Activated CD8-positive, alpha-beta memory T cell treated with anti-CD3 and anti-CD28 coated beads, Interleukin-2, amount 50 U/mL, for 48 hours (primary cell): ENCODE results near the gene ATF5.
"Not testable (repeated sequence)": the region's sequence is repeated elsewhere in the genome, so short reads cannot be mapped to it uniquely, and the experiment has no call there.

Source experiments
- DNase-seq: peaks from one replicate; pipeline ENCODE4 v3.0.0-alpha.2; 2020

The ATF5 gene

DNA sequence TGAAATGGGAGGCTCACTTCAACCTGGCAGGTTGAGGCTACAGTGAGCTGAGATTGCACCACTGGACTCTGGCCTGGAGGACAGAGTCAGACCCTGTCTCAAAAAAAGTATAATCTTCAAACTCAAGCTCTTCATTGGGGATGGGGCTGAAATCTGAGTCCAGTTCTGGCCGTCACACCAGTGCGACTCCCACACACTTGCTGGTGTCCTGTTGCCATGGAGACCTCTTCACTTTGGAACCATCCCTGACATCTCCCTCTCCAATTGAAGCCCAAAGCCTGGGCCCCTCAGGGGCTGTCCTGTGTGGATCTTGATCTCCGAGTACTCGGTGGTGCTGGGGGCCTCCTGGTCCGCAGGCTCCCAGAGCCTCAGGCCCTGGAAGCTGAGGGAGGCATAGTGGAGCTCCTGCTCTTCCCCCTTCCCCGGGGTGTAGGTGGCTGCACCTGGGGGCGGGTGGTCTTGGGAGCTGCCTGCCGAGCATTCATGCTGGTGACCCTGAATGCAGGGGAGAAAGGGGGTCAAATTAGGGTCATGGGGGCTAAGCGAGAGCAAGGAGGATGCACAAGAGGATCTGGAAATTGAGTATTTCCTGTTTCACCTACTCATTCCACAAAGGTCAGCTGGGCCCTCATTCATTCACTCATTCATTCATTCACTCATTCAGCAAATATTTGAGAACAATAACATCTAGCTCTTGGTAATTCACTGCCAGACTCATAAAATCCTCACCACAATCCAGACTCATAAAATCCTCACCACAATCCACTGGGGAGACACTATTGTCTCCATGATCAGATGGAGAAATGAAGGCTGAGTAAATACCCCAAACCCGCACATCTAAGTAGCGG is 21.0 kb downstream of the ATF5 start:
- DNase-seq, result no peak

DNA sequence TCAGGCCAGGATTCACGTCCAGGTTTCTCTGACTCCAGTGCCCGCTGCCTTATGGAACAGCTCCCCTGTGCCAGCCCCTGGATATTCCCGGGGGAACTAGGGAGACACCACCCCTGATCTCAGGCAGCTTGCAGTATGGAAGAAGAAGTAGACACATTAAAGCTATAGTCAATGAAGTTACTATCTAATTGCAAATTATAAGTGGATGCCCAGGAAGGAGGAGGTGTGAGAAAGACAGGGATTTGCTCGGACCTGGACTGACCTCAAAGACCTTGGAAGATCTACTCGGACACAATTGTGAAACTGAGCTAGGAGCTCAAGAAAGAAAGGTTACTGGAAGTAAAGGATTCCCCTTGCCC is 21.6 kb downstream of the ATF5 start:
- DNase-seq, result no peak

DNA sequence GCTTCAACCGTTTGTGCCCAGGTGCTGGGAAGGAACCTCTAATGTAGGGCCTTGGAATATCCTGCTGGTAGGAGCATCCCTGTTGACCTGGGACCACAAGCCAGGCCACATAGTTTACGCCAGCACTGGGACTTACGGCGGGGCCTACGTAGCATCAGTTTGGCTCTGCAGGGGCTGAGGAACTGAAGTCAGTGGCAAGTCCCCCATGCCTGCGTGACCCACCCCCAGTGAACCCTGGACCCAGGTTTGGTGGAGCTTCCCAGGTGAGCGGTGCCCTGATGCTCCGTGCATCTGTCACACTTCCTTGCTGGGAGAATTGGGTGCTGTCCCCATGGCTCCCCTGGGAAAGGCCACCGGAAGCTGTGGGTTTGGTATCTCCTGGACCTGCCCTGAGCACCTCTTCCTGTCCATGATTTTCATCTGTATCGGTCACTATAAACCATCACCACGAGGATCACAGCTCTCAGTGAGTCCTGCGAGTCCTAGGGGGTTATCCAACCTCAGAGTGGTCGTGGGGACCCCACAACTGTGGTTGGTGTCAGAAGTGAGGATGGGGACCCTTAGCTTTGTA is 22.0 kb downstream of the ATF5 start:
- DNase-seq, result no peak

DNA sequence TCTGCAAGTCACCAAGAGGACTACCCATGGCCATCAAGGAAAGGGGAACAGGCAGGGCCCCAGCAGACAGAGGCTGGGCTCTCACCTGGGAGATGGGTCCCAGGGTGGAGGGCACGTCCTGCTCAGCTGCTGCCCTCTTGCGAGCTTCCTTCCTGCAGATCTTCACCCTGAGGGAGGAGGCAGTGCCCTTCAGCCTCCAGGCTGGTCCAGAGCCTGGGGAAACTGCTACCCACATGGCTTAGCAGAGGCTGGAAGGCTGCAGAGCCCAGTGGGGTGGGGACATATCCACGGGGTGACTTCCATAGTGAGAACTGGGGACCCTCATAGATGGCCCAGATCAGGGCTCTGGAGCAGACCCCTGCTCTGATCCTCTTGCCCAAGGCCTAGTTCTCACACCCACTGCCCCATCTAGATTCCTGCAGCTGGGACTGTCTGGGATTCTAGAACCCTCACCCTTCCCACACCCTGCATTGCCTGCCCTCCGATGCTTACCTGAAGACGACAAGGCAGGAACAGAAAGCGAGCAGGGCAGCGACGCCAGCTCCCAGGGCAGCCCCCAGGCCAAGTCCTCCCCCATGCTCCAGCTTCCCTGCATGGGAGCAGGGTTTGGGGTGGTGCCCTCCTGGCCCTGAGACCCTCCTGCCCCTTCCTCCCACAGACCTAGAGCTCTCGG is 22.9 kb downstream of the ATF5 start:
- DNase-seq, result no peak

DNA sequence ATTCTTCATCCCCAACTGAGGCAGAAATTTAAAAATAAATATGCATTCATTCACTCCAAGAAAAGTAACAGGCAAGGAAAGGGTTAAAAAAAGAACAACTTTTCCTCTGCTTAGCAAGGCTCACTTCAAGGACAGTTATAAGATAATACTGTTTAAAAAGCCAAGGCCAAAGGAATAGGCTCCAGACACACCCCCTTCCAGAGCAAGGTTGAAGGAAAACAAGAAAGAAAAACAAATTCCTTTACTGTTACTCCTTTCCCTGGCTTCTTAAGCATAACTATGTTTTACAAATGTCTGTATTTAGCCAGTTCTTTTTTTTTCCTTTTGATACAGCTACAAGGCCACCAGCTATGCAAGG is 23.5 kb downstream of the ATF5 start:
- DNase-seq, result no peak

DNA sequence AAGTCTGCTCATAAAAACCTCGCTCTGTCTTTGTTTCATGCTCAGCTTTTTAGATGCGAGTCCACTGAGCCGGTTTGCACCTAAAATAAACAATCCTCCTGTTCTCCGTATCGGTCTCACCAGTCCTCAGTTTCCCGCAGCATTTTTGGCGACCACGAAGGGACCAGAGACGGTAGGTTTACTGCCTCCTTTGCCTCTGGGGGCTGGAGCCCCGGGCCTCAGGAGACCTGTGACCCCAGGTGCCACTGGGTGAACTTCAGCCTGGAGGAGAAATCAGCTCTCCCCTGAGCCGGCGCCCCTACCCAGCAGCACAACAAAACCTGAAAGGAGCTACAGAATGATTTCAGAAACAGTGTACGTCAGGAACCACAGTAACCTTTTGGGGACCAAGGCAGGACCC is 23.9 kb downstream of the ATF5 start:
- DNase-seq, result no peak

DNA sequence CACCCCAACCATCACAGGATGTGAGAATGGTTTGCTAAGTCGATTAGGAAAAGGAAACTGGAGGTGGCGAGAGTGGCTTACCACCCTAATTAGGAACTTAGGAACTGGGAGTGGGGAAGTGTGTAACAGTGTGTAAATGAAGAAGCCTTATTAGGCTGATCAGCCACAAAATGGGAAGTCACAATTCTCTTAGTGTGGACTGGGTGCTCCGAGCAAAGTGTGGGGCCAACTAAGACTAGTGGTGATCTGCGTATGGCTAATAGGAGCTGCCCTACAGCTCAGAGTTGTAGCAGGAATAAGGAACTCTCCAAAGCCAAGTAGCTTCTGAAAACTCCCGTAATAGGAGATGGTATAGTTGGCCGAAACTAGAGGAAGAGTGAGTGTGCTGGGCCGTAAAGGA is 24.4 kb downstream of the ATF5 start:
- no peak for DNase-seq

DNA sequence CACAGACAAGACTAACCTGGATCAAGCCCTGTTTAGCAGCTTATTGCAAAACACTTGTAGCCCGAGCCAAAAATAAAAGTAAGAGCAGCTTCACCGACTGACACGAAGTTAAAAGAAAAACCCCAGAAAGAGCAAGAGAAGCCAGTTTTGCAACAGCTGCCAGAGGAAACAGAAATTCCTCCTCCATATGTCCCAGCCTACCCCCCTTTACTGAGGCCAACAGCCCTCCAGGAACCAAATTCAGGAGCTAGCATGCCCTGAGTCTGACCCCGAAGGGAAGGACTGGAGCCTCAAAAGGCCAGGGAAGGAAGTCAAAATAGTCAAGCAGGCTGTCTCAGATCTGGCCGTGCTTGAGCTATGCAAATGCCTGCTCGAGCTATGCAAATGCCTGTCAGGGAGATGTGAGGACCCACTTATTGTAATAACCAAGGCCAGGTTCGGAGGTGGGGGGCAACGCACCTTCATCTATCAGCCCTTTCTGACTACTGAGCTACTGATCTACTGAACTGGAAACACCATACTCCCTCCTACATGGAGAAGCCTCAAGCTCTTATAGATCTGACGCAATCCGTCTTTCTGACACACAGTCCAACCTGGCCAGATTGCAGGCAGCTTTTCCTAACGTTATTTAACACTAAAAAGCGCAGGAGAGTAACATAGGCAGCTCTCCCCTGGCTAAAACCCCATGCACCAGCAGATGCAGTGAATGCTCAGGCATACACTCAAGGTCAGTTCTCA is 25.3 kb downstream of the ATF5 start:
- no peak for DNase-seq

DNA sequence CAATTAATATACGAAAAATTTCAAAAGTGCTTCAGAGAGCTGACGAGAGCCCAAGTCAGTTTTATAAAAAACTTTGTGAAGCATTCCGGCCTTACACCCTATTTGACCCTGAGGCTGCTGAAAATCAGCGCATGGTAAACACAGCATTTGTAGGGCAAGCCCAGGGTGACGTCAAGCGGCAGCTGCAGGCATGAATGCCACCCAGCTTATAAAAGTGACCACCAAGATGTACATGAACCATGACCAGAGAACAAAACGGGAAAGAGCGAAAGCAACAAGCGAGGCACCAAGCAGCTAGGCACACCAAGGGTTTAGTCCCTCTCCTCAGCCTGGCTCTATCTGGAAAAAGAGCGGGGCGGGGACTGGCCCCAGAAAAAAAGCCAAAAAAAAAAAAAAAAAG is 25.9 kb downstream of the ATF5 start:
- no peak for DNase-seq

DNA sequence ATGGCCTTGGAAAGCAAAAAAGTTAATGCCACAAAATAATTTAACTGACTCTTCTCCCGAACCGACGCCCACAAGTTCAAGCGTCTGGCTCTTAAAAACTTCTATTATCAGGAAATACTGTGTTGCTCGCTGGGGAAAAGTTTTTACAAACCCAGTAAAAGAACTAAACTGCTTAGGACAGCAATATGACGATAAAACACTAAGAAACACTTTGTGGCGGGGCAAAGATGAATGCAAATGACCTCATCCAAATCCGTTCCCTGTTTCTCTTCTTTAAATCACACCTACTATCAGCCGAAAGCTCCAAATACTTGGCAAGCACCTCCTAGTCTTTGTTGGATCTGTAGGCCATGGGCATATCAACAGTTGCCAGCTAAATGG is 27.1 kb downstream of the ATF5 start:
- DNase-seq, result no peak

DNA sequence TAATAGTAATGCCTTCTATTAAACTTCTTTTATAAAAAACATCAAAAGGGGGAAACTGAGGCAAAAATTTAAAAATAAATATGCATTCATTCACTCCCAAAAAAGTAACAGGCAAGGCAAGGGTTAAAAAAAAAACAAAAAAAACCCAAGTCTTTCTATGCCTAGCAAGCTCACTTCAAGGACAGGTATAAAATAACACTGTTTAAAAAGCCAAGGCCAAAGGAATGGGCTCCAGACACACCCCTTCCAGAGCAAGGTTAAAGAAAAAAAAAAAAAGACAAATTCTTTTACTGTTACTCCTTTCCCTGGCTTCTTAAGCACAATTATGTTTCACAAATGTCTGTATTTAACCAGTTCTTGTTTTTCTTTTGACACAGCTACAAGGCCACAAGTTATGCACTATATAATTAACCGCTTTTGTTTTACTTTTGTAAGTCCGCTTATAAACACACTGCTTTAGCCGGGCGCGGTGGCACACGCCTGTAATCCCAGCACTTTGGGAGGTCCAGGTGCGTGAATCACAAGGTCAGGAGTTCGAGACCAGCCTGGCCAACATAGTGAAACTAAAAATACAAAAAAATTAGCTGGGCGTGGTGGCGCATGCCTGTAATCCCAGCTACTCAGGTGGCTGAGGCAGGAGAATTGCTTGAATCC is 28.4 kb downstream of the ATF5 start:
- no peak for DNase-seq

DNA sequence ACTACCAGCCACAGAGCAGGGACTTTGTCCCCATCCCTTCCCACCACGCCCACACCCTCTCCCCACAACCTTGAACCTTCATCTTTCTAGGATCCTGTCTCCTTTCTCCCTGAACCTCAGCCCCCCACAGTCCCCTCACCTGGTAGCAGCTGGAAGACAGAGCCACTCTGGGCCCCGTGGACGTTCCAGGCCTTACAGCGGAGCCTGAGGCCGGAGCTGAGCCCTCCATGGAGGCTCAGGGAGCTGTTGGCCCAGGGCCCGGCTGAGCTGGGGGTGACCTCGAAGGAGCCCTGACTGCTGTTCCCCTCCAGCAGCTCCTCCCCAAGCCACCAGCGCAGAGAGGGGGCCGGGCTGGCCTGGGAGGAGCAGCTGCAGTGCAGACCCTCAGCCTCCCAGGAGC is 29.1 kb downstream of the ATF5 start:
- not testable (repeated sequence) for DNase-seq

DNA sequence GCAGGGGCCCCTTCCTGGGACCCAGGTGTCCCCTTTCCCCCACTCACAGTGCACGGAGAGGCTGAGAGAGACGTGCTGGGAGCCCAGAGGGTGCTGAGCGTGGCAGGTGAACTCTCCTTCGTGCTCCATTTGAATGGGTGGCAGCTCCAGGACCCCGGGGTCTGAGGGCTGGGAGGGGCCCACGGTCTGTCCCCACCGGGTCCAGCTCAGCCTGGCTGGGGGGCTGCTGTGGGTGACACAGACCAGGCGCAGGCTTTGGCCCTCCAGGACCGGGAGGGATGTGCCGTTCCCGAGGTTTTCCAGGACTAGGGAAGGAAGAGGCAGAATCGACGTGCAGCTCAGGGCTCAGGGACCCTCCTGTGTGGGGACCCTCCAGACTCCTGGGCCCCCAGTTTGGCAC is 29.6 kb downstream of the ATF5 start:
- not testable (repeated sequence) for DNase-seq

DNA sequence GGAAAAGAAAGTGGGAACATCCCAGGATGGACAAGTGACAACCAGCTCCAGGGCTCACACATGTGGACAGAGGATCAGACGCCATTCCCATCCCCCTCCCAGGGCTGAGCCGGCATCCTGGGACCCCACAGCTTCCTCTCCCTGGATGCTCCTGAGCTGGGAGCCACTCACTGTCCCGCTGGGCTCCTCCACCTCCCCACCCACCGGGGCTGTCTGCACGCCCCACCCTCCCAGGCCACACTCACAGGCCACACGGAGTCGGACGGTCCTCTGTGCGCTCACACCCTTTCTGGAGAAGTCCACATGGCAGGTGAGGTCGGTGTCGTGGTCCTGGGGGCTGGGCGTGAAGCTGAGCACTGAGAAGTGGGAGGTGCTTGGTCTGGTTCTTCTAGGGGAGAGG is 30.9 kb downstream of the ATF5 start:
- DNase-seq, result not testable (repeated sequence)

DNA sequence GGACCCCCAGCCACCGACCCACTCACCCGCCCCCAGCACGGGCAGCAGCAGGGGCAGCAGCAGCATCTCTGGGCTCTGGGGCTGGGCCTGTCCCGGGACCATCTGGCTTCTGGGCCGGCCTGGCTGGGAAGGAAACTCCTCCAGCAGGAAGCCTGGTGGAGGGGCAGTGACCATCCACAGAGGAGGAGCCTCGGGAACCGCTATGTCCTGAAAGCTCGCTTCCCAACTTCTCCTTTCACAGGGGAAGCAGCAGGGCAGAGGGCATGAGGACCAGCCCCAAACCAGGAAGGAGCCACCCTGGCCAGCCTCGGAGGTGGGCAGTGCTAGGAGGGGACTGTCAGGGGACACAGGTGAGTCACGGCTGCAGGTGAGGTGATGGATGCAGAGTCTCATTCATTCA is 32.0 kb downstream of the ATF5 start, which contains the start of gene SIGLEC11:
TSS of gene SIGLEC11 (minus strand) at position 193 of the 400 bp plus-strand sequence. CDS start at position 102, 91 bp downstream.
- not testable (repeated sequence) for DNase-seq

DNA sequence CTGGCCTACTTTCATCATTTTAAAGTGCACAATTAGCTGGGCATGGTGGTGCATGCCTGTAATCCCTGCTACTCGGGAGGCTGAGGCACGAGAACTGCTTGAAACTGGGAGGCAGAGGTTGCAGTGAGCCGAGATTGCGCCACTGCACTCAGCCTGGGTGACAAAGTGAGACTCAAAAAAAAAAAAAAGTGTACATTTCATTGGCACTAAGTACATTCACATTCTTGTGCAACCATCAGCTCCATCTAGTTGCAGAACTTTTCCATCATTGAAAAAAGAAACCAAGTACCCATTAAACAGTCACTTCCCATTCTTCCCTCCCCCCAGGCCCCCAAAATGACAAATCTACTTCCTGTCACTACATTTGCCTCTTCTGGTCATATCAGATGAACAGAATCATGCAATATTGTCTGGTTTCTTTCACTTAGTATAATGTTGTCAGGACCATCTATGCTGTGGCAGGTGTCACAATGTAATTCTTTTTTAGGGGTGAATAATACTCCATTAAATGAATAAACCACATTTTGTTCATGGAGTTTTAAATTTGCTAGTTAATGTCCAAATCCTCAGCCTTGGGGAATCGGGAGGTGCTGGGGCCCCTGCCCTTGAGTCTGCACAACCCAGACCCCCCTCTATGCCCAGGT is 39.4 kb downstream of the ATF5 start:
- no peak for DNase-seq

DNA sequence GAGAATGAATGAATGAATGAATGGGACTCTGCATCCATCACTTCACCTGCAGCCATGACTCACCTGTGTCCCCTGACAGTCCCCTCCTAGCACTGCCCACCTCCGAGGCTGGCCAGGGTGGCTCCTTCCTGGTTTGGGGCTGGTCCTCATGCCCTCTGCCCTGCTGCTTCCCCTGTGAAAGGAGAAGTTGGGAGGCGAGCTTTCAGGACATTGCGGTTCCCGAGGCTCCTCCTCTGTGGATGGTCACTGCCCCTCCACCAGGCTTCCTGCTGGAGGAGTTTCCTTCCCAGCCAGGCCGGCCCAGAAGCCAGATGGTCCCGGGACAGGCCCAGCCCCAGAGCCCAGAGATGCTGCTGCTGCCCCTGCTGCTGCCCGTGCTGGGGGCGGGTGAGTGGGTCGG is 40.4 kb downstream of the ATF5 start:
- DNase-seq, result not testable (repeated sequence)

DNA sequence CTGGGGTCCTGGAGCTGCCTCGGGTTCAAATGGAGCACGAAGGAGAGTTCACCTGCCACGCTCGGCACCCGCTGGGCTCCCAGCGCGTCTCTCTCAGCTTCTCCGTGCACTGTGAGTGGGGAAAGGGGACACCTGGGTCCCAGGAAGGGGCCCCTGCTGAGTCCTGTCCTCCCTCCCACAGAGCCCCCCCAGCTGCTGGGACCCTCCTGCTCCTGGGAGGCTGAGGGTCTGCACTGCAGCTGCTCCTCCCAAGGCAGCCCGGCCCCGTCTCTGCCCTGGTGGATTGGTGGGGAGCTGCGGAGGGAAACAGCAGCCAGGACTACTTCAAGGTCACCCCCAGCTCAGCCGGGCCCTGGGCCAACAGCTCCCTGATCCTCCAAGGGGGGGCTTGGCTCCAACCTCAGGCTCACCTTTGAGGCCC is 43.0 kb downstream of the ATF5 start:
- no peak for DNase-seq

DNA sequence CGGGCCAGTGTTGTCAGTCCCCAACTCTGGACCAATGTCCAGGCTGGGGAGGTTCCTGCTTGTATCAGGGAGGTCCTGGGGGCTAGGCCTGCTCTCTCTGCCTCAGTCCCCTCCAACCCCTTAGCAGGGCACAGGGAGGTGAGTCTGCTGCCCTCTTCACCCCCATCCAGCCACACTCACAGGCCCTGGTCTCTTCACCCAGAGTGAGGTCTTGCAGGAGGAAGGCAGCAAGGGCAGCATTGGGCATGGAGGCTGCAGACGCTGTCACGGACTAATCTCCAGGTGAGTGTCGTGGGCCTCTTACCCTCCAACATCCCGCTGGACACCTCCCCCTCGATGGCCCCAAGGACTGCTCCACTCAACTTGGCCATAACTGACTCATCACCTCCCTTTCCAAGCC is 43.8 kb downstream of the ATF5 start:
- DNase-seq, result no peak

DNA sequence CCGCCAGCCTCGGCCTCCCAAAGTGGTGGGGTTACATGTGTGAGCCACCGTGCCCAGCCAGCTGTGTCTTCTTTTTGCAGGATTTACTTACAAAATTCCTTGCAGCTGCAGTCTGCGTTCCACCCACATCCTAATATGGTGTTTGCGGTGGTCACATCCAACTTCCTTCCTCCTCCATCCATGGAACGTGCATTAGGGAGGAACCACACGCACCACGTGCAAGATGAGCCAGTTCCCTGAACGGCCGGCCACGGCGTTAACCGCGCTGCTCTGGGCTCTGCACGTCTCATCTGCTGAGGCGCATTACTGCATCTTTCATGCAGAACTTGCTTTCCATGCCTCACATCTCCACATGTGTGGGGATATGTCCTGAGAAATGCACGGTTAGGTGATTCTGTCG is 45.0 kb downstream of the ATF5 start:
- no peak for DNase-seq

DNA sequence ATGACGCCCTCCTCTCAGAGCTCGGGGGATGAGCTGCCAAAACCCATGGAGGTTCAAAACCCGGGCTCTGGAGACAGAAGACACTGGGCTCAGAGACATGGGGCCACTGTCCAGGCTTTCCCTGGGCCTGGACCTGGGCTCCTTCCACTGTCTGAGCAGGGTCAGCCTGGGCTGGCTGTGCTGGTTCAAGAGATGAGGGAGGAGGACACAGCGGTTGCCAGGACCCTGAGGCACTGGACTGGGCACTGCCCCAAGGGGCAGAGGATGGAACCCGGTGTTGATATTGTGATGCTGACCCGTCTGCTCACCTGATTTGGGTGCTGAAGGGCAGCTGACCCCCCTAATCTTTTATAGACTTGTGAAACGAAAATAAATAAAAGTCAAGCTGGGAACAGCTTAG is 46.0 kb downstream of the ATF5 start:
- DNase-seq, result no peak

DNA sequence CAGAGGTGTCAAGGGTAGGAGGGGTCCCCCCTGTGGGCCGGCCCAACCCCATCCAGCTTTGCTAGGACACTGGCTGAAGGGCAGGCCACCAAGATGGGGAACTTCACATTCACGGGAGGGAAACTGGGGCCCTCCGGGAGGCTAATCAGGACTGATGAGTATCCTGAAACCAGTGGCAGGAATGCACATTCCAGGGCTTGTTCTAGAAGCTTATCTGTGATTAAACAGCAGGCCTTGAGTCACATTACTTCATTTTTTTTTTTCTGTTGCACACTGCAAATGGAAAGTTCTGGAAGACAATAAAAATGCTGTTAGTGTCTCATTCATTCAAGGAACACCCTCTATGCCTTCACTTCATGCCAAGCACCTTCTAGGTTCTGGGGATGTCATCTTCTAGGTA is 47.5 kb downstream of the ATF5 start:
- DNase-seq, result no peak

DNA sequence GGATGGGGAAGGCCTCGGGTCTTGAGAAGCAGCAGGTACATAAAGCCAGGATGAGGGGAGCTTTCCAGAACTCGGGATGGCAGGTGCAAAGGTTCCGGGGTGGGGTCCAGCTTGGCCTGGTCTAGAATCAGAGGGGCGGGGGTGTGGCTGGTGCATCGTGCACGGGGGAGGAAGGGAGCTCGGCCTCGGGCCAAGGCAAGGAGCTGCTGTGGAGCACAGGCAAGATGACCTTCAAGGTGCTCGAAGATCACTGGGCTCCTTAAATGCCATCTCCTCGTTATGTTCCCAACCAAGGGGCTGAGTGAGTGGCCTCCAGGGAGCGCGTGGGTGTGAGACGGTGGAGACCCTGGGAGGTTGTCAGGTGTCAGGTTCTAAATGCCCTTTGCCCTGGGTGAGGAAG is 48.1 kb downstream of the ATF5 start:
- DNase-seq, result no peak
